HG03432 (cell line): ENCODE results near the gene LCTL.
"Not testable (repeated sequence)": the region's sequence is repeated elsewhere in the genome, so short reads cannot be mapped to it uniquely, and the experiment has no call there.

Experiments used
- ATAC-seq: cut with Tn5 transposase; IDR thresholded peaks from one replicate; pipeline ENCODE4 v1.9.1; 2021; ENCODE audit warnings: mild to moderate bottlenecking, moderate library complexity; ENCODE audit not compliant: unreplicated experiment

LCTL gene

DNA sequence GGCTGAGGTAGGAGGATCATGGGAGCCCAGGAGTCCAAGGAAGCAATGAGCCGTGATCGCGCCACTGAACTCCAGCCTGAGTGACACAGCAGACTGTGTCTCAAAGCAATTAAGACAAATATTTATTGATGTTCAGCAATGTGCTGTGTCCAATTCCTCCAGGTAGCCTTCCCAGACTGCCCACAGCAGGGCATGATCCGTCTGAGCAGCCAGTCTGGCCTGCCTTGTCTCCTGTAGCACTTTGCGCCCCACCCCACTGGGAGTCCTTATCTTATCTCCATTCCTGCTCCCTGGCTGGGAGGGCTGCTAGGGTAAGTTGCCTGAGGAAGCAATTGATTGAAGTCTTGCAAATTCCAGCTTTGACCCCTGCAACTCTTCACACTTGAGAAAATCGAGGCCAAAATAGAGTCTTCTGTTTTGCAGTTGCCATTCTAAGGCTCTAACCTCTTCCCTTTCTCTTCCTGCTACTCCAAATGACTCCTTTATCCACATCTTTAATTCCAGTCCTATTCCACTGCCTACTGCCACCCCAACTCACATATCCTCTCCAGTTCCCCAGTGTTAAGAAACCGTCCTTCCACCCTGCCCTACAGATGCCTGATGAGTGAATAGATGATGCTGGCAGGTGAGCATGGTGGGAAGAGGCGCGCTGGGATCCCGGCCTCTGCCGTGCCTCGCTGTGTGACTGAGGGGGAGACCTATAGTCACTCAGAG is 26.9 kb upstream of the LCTL start:
- ATAC-seq = no peak

DNA sequence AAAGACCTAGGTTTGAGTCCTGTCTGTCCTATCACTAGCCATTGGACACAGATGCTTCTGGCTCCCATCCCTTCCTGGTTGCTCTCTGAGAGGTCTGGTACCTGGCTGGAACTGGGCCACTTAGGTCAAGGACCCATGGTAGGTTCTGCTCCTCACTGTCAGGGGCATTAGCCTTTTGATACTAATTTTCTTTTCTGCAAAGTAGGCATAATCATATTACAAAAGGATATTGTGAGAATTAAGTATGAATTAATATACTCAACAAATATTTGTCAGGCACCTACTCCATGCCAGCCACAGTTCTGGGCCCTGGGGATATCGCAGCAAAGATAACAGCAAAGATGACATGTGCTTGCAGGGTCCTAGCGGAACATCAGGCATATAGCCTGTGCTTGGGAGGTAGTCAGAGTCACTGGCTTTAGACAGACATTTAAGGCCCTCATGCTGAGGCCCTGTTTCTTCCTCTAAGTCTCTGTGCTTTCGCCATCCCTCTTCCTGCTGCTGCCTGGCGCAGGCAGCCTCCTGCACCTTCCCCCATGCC is 25.6 kb upstream of the LCTL start:
- no peak for ATAC-seq

DNA sequence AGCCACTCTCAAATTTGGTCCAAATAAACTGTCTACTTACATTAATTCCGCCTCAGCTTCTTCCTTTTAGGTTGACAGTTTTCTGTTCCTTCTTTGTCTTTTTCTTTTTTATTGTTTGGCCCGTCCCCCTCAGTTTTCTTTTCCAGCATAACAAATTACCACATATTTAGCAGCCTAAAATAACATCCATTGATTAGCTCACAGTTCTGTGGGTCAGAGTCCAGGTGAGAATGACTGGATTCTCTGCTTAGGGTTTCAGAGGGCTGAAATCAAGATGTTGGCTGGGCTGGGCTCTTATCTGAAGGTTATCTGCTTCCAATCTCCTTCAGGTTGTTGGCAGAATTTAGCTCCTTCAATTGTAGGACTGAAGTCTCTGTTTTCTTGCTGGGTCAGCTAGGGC is 24.6 kb upstream of the LCTL start:
- ATAC-seq = no peak

DNA sequence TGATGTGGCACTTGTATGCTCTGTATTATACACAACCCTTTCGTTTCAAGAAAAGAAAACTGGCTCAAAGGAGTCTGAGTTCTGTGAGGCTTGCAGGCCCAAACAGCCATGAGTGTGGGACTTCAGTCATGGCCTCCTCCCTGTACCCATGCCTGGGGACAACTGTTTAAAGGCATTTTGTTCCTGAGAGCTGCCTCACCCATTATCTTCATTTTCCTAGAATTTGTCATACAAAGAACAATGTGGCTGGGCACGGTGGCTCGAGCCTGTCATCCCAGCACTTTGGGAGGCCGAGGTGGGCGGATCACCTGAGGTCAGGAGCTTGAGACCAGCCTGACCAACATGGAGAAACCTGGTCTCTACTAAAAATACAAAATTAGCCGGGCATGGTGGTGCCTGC is 23.6 kb upstream of the LCTL start:
- ATAC-seq = not testable (repeated sequence)

DNA sequence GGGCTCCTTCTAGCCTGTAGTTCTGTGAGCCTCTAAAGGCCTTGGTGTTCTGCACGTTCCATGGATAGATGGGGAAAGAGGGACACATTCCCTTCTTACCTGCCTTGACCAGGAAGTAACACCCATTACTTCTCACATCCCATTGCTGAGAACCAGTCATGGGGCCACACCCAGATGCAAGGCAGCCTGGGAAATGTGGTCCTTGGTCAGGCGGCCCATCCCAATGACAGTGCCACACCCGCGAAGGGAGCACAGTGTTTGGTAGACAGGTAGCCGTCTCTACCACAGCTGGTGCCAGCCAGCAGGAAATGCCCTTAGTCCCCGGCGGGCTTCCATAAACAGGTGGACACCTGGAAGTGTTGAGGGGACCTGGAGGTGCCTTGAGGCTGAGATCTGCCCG is 23.2 kb upstream of the LCTL start:
- ATAC-seq = no peak

DNA sequence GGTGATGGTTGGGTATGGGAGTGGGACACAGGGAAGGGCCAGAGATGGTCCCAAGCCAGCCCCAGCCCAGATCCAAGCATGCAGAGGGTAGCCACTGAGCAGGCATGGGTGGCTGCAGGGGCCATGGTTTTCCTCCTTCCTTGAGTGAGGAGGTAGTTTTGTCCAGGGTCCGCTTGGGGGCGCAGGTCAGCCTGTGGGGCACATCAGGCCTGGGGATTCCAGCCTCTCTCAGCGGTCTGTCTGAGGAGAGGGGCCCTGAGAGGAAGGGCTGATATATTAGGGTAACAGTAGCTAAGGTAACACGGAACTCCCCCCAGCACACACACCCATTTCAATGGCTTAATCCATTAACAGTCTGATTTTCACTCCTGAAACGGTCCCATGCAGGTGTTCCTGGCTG is 22.7 kb upstream of the LCTL start:
- no peak for ATAC-seq

DNA sequence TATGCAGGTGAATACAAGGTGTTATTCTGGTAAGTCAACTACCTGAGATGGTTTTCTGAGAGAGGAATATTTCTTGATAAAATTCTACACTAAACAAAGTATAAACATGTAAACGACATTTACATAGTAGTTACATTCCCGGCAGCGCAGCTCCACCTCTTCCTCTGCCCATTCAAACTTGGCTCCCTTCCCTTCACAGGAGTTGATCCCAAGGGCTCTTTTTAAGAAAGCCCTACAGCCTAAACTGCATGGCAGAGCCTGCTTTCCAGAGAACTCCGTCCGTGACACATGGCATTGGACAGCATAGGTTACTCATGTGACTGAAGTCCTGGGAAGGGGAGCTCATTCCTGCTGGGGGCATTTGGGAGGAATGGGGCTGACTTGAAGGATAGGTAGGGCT is 22.0 kb upstream of the LCTL start:
- ATAC-seq = no peak

DNA sequence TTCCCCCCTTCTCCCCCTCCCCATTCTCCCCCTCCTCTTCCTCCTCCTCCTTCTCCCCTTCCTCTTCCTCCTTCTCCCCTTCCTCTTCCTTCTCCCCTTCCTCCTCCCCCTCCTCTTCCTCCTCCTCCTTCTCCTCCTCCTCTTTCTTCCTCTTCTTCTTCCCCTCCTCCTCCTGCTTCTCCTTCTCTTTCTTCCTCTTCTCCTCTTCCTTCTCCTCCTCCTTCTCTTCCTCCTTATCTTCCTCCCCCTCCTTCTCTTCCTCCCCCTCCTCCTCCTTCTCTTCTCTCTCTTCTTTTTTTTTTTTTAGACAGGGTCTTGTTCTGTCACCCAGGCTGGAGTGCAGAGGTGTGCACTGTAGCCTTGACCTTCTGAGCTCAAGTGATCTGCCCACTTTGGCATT is 21.2 kb upstream of the LCTL start:
- ATAC-seq = no peak

DNA sequence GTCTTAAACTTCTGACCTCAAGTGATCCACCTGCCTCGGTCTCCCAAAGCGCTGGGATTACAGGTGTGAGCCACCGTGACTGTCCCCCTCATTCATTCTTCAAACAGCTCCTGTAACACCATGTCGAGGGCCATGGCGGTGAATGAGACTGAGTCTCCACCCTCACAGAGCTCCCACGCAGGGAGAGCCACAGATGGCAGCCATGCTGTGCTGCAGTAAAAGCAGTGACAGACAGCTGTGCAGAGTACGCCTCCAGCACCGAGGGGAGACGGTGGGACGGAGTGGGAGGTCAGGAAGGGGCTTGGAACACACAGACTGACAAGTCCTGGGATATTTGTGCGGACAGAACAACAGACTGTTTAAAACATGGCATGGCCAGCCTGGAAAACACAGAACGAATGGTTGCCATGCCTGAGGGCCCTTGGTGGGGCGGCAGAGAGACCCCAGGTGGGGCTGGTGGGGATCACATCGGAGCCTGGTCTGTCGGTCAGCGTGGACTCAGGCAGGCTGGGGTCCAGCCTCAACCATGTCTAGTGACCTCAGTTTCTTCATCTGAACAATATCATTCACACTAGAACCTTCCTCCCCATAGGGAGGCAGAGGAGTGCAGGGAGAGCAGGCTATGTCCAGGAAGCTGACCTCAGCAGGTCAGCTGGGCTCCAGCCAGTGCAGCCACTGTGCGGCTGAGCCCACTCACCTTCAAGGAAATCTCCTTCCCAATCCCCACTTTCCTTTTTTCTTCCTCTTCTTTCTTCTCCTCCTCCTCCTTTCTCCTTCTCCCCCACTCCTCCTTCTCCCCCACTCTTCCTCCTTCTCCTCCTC is 20.6 kb upstream of the LCTL start:
- no peak for ATAC-seq

DNA sequence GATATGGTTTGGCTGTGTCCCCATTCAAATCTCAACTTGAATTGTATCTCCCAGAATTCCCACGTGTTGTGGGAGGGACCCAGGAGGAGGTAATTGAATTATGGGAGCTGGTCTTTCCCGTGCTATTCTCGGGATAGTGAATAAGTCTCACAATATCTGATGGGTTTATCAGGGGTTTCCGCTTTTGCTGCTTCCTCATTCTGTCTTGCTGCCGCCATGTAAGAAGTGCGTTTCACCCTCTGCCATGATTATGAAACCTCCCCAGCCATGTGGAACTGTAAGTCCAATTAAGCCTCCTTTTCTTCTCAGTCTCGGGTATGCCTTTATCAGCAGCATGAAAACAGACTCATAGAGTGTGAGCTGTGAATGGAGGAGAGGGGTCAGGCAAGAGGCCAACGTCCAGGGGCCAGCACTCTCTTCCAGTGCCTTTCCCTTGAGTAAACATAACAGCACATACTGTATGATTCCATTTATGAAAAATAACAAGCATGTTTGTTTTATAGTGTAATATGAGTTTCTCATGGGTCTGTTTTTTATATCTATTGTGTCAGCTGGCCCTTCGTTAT is 16.3 kb upstream of the LCTL start:
- ATAC-seq = no peak

DNA sequence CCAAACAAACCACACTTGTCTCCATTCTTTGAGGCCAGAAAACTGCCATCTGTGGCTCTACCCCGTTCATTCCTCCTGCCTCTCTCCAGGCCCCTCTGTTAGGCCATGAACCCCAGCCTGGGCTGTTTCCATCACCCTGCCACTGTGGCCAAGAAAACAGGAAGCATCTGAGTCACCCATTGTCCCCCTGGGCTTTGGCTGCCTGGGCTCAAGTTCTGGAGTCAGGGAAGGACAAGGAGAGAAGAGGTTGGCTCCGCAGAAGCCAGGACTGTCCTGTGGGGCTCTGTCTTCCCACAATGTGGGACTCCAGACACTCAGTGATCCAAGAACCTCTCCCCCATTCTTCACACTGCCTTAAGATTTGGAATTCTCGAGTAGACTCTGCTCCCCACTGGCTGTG is 14.8 kb upstream of the LCTL start:
- ATAC-seq = no peak

DNA sequence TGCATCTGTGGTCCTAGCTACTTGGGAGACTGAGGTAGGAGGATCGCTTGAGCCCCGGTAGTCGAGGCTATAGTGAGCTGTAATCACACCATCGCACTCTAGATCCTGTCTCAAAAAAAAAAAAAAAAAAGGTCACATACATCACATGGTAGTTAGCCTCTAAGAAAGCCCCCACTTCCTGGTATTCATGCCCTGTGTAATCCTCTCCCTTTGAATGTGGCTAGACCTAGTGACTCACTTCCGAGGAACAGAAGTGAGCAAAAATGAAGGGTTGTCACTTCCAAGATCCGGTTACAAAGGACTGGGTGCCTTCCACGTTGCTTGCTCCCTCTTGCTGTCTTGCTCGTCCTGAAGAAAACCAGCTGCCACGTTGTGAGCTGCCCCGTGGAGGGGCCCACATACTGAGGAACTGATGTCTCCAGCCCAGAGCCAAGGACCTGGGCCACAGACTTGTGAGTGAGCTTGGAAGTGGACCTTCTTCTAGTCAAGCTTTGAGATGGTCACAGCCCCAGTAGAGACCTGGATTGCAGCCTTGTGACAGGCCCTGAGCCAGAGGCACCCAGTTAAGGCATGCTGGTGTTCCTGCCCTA is 12.6 kb upstream of the LCTL start:
- ATAC-seq = no peak

DNA sequence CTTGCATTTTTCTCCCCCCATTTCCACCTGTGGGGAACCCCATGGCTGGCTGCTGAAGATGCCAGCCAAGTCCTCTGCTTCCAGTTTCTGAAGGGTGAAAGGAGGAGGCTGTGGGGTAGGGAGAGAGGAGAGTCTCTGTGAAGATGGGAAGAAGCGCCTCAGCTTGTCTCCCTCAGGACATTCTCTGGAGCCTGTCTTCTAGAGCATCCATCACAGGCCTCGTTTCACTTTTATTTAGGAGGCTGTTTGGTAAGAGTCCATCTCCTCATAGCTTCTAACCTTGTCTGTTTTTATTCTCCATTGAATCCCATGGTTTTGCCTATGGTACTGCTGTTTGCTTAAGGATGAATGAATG is 8.8 kb upstream of the LCTL start:
- ATAC-seq = no peak

DNA sequence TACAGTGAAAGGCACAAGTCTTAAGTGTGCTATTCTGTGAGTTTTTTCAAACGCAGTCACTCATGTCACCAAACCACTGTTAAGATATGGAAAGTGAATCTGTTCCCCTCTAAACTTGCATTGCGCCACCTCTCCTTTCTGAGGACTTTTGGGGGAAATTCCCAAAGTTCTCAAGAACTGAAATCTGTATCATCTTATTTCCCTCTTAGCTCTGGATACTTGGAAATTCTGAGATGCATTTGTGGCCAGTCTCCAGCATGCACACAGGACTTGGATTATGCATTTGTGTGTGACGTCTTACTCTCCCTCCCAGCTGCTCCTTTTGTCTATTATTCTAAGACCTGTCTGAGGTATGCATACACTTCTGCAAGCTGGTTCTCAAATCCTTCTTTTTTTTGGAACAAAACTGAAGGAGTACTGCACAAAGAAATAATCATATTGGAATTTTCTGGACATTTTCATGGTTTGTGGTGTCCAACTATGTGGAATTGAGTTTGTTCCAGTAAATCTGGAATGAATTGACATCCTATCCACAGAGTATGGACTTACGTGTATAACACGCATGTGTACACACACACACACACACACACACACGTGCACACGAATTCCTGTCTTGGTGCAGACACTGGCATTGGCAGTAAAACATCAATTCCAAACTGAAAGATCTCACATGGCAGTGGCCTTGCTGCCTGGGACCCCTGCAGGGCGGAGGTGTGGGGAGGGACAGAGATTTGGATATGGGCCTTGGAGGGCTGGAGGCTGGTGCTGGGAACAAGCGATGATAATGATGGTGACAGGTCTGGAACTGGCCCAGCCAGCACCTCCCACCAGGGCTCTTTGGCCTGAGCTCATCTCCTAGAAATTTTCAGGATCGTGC is 8.2 kb upstream of the LCTL start:
- ATAC-seq = no peak

DNA sequence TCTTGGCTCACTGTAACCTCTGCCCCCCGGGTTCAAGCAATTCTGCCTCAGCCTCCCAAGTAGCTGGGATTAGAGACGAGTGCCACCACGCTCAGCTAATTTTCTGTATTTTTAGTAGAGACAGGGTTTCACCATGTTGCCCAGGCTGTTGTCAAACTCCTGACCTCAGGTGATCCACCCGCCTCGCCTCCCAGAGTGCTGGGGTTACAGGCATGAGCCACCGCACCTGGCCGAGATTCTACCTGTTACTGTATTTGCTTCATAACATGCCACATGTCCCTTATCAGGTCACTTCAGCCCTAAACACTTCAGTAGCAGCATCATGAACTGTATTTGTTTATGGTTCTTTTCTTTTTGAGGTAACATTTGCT is 7.5 kb upstream of the LCTL start:
- ATAC-seq = no peak

DNA sequence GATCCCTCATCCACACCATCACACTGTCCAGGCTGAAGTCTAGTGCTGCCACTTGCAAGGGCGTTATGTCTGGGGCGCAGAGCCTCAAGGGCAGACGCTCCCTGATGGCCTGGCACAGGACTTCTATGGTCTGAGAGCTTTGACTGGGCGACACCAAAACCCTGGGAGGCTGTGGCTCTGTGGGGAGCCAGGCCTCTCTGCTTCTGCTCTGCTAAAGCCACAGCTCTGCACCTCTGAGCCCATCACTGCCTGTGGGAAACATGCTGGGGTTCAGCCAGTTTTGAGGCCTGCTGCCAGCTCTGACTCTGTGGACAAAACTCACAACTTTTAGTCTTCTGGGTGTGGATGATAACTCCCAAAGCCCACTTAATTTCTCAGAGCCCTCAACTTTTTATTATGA is 6.3 kb upstream of the LCTL start:
- no peak for ATAC-seq

DNA sequence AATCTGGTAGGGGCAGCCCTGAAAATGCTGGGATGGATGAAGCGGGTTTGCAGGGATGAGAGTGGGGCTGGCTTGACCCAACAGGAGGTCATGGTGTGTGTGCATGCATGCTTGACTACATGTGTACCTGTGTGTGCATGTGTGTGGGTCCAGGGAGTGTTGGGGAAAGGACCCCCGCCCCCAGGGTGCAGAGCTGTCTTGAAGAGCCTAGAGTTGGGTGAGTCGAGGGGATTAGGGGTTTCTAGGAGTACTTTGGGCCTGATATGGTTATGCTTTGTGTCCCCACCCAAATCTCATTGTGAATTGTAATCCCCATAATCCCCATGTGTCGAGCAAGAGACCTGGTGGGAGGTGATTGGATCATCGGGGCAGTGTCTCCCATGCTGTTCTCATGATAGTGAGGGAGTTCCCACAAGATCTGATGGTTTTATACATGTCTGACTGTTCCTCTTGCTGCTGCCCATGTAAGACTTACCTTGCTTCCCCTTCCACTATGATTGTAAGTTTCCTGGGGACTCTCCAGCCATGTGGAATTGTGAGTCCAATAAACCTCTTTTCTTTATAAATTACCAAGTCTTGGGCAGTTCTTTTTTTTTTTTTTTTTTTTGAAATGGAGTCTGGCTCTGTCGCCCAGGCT is 5.2 kb upstream of the LCTL start:
- no peak for ATAC-seq

DNA sequence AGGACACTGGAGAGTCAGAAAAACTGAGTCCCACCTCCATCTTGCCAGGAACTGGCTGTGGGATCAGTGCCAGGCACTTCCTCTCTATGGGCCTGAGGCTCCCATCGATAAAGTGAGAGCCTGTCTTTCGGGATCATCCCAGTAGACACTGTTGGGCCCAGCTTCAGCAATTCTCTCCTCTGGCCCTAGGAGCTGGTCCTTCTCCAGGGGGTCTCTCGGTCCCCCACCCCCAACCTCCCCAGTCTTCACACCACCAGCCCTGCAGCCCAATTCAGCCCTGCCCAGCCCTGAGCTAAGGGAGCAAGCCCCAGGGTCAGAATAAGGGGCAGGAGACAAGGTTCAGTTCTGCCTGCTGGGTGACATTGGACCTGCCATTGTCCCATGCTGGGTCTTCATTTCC is 4.5 kb upstream of the LCTL start:
- no peak for ATAC-seq

DNA sequence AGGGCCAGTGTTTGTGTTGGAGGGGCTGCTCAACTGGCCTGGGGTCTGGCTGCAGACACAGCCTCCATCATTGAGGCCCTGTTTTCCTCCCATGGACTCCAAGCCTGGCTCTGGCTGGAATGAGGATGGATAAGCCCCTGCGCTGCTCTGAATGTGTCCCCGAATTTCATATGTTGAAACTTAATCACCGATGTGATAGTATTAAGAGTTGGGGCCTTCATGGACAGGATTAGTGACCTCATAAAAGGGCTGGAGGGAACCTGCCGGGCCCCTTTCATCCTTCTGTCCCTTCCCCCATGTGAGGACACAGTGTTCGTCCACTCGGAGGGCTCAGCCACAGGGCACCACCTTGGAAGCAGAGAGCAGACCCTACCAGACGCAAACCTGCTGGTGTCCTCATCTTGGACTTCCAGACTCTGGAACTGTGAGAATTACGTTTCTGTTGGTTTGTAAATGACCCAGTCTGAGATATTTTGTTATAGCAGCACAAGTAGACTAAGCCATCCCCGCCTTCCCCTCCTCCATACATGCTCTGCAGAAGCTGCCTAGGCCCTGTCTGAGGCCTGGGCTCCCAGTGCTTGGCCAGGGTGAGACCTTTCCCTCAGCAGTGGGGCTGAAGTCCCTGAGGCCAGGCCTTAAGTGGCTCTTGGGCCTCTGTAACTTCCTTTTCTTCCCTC is 3.8 kb upstream of the LCTL start:
- ATAC-seq = no peak

DNA sequence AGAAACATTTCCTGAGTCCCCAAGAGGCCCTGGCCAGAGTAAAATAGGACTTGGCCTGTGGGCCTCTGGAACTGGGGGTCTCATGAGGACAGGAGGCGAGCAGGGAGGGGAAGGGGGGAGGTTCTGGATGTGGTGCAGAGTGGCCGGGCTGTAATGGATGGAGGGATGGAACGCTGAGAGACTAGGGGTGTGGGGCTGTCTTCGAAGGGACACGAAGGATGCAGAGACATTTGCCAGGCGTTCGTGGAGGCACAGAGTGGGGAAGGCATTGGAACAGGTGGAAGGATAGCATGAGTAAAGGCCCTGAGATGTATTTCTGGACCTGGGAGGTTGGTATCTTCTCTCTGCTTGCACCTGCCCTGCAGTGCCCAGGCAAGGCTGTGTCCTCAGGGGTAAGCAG is 2.1 kb upstream of the LCTL start:
- ATAC-seq = no peak
